NCI-H526 treated with DMSO at 0.1 percent for 48 hours (cell line): ENCODE measurements around the gene PROSER3.

Experiments
- DNase-seq: peaks from one replicate; lab custom pipeline; 2025; lab: John Stamatoyannopoulos, UW

The PROSER3 gene

DNA sequence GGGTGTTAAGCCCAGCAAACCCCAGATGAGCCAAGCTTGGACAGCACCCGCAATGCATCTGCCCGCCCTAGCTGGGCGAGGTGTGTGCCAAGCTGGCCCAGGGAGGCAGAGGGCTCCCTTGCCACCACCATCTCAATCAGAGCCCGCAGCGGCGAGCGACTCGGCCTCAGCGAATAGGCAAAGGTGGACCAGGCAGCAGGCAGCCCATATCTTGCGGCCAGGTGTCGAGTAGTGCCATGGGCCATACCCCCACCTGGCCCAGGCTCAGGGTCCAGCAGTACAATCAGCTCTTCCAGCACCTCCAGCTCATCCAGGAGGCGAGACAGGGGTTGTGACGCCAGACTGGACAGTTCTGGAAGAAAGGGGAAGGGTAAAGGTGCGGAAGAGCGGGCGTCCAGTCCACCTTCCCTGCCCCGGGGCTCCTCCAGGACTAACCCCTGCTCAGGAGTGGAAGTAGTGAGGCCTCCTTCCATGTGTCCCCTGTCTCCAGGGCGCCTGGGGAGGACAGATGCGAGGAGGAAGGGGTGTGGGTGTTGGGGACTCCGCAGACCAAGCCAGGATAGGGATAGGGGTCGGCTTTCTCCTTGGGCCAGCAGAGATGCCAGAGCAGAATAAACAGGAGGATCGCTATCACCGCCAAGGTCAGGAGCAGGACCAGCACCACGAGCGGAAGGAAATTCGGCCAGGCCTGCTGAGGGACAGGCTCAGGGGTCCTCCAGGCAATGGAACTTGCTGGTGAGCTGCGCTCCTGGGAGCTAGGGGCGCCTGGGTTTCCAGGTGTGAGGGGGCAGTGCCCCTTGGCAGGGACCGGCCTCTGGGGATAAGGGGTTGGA is 18.5 kb upstream of the PROSER3 start:
- no peak for DNase-seq

DNA sequence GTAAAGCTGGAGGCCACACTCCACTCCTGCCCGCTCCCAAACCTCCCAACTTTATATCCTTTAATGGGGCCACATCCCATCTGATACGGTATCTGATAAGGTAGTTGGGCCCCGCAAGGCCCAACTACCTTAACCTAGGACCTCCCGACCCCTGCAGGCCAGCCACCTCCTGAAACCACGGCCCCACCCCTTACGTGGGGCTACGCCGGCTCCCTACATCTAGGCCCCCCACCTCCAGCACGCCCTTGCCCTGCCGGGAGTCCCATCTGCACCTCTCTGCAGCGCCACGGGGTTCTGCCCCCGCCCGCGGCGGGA is 17.9 kb upstream of the PROSER3 start:
- DNase-seq: no peak

DNA sequence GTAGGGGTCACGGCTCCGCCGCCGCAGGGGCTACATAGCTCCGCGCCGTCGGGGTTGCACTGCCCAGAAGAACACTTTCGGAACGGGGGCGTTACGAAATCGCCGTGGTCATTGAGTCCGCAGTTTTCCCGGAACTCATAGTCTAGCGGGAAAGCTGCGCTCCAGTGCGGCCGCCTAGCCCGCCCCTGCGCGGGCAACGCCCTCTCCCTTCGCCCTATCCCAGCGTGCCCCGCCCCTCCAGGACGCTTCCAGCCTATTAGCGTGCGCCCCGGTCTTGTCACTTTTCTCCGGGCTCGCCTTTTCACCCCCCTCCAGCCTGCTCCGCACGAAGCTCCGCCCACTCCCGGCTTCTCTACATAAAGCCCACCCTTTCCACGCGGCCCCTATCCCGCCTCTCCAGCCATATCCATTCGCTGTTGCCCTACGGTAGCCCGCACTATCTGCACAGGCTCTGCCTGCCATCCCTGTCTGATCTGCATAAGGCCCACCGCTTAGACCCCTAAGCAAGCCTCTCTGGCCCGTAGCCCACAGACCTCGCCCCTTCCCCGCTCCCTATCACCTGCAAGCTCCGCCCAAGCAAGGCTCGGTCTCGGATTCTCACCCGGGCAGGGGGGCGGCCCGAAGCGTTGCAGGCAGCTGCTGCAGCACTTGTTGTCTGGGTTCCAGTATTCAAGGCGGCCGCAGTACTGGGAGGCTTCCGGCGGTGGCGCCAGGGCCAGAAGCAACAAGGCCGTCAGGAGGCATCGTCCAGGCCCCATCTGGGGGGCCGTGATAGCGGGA is 17.4 kb upstream of the PROSER3 start:
- peak; percentile 99 for DNase-seq

DNA sequence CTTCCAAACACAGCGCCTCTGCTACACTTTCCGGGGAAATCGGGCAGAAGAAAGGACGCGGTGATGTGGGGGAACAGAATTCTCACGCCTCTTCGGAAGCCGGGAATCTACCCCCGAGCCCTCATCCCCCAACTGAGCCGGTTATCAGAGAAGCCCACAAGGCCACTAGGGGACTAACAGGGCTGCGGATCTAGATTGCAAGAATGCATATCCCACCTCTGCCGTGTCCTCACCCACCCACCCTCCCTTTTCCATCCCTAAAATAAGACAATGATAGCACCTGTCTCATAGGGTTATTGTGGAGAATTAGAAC is 16.8 kb upstream of the PROSER3 start:
- DNase-seq: no peak

DNA sequence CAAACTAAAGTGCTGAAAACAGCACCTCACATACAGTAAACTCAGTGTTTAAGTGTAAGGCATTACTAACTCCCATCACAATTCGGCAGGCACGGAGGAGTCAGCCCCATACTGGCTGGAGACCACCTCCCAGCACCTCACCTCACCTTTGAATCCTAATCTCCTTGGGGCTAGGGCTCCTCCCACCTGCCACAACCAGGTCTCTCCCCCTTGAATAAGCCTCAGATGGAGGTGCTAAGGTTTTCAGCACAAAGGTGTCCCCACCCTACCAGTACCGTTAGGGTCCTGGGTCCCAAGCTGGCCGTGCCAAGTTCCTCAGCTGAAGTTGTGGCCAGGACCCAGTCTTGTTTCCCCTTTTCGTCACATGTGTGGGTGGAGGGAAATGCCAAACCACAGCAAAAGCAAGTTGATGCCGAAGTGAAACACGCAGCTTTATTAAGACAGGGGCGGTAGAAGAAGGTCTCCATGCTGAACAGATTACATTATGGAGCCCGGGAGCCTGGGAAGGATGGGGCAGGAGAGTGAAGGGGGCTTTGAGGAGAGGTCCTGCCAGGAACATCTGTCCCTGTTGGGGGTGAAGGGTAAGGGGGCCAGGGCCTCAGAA is 15.8 kb upstream of the PROSER3 start, which contains the start of gene IGFLR1:
IGFLR1 (minus strand) TSS at position 332 of the 604 bp plus-strand sequence. CDS start 1,272 bp downstream, outside the sequence.
- no peak for DNase-seq

DNA sequence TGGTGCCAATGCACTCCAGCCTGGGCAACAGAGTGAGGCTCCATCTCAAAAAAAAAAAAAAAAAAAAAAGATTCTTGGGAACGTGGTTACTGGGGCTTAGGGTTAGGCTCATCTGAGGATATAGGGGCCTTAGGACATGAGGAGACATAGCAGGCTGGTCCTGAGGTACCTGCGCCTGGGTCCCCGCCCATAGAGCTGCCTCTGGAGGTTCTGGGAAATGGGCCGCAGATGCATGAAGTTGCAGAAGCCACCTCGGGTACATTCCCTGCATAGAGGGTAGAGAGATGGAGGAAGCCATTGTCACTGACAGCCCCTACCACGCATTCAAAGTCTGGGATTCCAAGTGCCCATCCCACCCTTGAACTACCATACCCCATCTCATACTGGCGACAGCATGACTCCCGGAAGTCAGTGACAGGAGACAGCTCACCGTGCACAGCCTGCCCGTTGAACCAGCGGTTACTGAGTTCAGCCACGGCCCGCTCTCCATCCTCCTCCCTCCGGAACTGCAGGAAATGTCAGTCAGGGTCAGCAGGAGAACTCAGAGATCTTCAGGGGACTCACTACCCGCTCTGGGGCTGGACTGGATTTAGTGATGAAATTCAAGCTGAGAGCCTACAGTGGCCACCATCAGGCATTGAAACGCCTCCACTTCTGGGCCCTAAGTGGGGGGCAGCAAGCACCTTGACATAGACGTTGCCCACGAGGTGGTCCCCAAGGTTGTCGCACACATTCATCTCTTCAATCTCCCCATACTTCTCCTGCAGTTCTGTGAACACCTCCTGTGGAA is 14.1 kb upstream of the PROSER3 start:
- no peak for DNase-seq

DNA sequence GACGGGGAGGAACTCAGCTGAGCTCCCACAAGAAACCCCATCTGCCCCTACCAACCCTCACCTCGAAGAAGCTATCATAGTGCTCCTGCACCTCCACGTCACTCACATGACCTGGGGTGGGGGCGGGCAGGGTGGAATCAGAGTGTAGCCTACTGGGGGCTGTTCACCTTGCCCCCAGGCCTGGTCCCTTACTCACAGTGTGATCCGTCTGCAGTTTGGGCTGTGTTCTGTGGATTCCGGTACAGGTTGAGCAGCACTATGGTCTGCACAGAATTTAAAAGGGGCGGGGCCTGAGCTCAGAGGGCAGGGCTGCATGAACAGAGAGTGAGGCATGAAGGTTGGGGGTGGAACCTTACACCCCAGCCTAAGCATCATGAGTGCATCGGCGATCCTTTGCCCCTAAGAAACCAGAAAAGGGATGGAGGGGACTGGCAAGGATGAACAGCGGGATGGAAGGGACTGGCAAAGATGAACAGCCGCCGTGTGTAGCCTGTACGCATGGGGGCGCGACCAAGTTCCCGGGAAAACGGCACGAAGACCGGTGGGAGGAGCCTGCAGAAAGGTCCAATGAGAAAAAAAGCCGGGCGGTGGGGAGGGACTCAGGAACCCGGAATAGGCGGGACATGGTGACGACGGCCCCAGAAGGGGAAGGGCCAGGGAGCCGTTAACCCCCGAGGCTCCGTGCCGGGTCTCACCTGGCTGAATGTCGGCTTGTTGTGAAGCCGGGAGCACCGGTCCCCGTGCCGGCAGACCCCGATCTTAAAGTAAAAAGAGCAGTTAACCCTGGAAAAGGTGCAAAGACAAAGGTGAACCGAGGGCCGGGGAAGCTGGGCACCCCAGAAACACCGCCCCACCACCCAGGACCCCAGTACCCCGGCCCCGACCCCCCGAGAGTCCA is 13.3 kb upstream of the PROSER3 start:
- peak; percentile 98 for DNase-seq

DNA sequence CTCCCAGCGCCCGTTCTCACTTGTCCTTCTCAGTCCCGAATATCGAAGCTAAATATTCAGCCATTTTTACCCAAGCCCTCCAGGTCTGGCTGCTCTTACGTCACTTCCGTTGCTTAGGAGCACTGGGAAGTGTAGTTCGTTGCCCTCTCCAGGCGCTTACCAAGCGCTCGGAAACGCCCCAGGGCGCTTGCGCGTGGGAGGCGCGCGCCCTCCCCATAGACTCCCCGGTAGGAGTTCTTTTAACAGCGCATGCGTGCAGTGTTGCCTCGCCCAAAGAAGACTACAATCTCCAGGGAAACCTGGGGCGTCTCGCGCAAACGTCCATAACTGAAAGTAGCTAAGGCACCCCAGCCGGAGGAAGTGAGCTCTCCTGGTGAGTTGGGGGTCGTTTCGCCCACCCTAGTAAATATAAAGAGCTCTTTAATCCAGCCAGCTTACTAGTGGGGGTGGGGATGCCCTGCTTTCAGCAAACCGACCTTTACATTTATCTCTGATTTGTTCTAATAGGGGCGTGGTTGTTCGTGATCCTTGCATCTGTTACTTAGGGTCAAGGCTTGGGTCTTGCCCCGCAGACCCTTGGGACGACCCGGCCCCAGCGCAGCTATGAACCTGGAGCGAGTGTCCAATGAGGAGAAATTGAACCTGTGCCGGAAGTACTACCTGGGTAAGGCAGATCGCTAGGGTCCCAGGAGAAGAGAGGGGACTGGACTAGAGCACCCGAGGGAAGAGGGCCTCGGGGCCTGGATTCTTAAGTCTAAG is 12.5 kb upstream of the PROSER3 start, which contains the start of the genes PSENEN and U2AF1L4:
PSENEN (plus strand) TSS at position 324 of the 759 bp plus-strand sequence; CDS start at position 604, 280 bp downstream.
U2AF1L4 (minus strand) TSS at position 91 of the 759 bp plus-strand sequence; CDS start at position 64, 27 bp downstream.
- peak; percentile 99 for DNase-seq

DNA sequence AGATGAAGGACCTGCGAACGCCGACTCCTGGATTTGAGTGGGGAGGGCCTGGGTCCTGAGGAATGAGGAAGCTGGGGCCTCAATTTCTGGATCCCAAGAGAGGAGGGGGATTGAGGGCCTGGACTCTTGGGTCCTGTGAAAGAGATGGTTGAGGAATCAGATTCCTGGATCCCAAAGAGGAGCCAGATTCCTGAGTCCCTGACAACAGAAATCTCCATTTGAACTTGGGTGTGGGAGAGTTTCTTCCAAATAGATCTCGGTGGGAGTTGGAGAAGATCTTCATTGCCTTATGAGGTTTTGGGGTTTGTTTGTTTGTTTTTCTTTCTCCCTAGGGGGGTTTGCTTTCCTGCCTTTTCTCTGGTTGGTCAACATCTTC is 11.9 kb upstream of the PROSER3 start:
- no peak for DNase-seq

DNA sequence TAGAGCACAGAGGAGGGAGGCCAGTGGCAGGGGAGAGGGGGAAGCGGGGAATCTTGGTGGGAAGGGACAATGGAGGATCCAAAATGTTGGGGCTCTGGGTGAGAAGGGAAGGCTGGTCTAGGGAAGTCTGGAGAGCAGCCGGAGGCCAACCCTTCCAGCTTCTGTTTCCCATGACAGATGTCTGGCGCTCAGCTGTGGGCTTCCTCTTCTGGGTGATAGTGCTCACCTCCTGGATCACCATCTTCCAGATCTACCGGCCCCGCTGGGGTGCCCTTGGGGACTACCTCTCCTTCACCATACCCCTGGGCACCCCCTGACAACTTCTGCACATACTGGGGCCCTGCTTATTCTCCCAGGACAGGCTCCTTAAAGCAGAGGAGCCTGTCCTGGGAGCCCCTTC is 11.4 kb upstream of the PROSER3 start:
- DNase-seq: no peak

DNA sequence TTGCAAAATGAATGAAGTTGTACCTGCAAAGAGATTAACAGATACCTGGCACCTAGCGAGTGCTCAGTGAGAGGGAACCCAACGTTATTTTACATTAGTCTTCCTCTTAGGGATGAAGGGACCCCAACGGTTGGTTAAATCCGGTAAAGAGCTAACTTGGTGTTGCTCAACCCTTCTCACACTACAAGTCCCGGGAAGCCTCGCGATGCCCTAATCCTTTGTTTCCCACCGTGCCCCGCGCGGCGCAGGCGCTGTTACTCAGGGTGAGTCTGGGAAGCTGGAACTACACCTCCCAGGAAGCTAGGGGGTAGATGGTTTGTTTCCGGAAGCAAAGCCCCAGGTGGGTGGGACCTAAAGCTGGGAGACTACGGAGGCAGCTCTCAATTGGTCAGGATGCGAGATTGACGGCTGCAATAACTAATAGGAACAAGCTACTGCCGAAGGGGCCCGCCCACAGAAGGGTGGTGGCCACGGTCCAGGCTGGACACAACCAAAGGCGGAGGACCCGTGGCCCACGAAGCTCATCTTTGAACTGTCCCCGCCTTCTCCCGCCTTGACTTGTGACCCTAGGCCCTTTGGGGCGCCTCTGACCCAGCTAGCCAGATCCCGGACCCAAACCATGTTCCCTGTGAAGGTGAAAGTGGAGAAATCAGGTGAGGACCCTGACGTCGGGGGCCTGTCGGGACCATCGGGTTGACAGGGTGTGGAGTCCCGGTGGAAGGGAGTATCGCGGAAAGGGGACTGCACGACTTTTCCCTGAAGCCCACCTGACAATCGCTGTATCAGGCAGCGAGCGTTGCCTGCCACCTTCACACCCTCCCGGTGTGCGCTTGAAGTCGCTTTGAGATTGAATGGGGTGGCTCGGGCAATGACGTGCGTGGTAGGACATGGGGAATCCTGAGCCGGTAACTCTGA is 9.6 kb upstream of the PROSER3 start, which contains the start of gene LIN37:
LIN37 (plus strand) TSS at position 471 of the 915 bp plus-strand sequence; CDS start at position 620, 149 bp downstream.
- peak; percentile 99 for DNase-seq

DNA sequence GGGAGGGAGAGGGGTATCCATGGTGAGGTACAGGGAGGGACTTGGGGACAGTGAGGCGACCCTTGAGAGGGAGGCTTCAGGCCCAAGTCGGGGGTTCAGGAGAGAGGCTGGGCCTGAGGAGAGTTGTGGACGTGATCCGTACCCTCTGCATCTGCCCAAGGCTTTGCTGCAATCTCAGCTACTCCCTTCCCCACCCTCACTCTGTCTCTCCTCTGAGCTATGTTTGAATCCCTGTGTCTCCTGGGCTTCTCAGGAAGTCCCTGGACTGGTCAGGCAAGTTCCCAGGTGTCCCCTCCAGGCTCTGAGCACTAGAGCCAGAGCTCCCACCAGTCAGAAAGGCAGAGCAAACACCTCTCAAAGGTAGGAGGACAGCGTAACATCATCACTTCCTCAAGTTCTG is 7.8 kb upstream of the PROSER3 start:
- DNase-seq: no peak

DNA sequence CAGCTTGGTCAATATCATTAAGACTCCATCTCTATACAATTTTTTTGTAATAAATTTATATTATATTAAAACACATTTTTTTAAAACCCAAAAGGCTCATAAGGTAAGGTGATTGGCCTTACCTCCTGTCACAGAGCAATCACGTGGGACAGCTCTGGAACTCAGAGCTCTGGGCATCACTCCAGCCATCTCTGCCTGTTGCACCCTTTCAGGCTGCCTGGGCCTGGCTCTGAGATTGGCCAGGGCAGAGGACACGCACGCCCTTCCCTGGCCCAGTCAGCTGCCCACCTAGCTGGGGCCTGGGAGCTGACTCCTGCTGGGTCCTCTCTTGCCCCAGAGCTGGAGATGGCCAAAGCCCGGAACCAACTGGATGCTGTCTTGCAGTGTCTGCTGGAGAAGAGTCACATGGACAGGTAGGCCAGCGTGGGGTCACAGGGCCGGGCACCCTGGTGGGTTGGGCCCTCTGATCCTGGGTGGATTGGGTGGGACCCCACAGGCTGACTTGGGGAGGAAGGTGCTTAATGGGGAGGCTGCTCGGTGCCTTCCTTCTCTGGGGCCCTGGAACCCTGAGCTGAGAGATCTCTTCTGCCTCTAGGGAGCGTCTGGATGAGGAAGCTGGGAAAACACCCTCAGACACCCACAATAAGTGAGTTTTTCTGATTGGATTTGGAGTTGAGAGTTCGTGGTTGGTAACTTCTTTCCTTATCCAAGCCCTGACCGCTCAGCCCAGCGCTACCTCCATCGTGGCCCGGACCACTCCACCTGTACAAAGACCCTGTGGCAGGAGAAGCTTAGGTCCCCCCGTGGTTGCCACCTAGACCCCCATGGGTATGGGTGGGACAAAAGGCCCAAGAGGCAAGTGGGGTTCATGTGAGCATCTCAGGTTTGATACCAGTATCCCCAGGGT is 5.9 kb upstream of the PROSER3 start:
- no peak for DNase-seq

DNA sequence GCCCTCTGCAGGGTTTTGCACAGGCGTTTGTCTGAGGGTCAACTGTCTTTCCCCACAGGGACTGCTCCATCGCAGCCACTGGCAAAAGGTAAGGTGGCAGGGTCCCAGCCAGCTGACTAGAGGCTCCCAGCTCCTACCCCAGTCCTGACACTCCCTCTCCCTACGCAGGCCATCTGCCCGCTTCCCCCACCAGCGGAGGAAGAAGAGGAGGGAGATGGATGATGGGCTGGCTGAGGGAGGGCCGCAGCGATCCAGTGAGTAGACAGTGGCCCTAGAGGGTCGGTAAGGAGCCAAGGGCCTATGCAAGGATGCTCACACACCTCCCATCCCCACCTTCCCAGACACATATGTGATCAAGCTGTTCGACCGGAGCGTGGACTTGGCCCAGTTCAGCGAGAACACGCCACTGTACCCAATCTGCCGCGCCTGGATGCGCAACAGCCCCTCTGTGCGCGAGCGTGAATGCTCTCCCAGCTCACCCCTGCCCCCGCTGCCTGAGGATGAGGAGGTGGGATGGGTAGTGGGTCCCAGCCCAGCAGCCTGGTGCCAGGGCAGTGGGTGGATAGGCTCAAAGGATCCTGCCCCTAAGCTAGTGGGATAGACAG is 5.1 kb upstream of the PROSER3 start:
- DNase-seq: no peak

DNA sequence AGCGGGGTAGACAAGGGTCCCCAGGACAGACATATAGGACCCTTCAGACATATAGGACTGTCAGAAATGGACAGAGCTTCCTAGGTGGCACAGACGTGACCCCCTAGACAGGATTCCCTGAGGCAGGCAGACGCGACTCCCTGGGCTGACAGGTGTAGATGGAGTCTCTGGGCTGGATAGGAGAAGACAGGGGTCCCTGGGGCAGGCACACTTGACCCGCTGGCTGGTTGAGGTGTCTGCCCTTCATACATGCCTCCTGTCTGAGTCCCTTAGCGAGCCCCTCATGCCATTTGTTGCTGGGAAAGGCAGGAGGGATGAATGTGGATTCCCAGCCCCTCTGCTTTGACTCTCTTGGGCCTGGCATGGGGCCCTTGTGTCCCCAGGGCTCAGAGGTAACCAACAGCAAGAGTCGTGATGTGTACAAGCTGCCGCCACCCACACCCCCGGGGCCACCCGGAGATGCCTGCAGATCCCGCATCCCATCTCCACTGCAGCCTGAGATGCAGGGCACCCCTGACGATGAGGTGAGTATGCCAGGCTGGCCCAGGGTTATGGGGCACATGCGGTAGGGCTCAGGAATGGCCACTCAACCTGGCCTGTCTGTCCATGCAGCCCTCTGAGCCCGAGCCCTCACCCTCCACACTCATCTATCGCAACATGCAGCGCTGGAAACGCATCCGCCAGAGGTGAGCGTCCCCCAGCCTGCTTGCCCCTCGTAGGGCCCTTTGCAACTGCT is 4.2 kb upstream of the PROSER3 start:
- DNase-seq: no peak

DNA sequence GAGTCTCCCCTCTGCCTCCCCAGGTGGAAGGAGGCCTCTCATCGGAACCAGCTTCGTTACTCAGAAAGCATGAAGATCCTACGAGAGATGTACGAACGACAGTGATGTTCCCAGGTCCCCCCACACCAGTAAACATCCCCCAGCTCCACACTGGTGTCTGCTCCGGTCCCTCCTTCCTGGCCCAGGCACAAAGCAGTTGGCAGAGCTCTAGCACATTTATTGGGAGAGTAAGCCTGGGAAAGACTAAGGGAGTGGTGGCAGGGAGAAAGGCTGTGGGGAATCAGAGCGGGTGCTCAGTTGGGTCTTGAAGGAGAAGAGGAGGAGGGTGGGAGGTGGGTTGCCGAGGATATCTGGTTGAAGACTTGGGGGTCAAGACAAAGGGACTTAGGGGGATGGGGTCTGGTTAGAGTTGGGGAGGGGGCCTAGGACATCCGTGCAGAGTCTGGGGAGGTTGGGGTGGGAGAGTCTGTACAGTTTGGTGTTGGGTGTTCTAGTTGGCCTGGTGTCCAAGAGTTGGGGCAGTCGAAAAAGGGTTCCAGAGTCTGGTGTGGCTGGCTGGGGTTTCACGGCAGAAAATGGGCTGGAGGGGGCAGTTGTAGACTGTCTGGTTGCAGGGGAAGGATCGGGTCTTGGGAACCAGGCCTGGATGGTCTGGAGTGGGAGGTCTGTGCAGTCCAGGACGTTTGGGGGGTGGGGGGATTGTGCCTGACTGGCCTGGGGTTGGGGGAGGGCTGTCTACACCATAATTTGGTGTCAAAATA is 3.4 kb upstream of the PROSER3 start:
- no peak for DNase-seq
